Measurements from ENCODE around the gene WWOX.

DNA sequence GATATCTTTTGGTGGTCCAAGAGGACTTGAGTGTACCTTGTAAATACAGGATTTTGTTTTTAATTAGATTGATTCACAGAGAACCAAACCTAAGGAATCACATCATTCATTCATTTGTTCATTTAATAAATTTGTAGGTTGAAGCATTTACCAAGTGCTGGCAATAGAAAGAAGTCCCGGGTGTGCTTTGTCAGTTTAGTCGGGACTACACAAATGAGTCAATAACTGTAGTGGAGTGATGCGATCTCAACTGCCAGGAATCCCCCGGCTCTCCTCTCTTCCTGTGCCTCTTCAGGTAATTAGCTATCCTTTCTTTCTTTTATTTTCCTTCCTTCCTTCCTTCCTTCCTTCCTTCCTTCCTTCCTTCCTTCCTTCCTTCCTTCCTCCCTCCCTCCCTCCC, 1.4 kb upstream of the WWOX start:
- TF ChIP-seq, protein P1, sequence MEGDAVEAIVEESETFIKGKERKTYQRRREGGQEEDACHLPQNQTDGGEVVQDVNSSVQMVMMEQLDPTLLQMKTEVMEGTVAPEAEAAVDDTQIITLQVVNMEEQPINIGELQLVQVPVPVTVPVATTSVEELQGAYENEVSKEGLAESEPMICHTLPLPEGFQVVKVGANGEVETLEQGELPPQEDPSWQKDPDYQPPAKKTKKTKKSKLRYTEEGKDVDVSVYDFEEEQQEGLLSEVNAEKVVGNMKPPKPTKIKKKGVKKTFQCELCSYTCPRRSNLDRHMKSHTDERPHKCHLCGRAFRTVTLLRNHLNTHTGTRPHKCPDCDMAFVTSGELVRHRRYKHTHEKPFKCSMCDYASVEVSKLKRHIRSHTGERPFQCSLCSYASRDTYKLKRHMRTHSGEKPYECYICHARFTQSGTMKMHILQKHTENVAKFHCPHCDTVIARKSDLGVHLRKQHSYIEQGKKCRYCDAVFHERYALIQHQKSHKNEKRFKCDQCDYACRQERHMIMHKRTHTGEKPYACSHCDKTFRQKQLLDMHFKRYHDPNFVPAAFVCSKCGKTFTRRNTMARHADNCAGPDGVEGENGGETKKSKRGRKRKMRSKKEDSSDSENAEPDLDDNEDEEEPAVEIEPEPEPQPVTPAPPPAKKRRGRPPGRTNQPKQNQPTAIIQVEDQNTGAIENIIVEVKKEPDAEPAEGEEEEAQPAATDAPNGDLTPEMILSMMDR (IDR thresholded peaks at IDR 0.05), result no peak
- no peak for TF ChIP-seq POLR2A (IDR thresholded peaks at IDR 0.05)
